H1 (cell line): ENCODE measurements around the gene PPP1R1C. TPM values are rescaled to one million over a fixed set of nuclear protein-coding genes. Genes with fewer than 3 reads are reported as not detected.

Experiments used
- CTCF ChIA-PET: fragments of 300-600 bp; sonication (Branson Sonifier 250); formaldehyde crosslinking; loops from one replicate; lab custom pipeline; 2021; ENCODE audit not compliant: partially characterized antibody; lab: Charles Lee
- POLR2A ChIA-PET: fragments of 300-600 bp; sonication (Branson Sonifier 250); formaldehyde crosslinking; loops from one replicate; lab custom pipeline; 2021; ENCODE audit warnings: inconsistent platforms; ENCODE audit not compliant: partially characterized antibody; lab: Charles Lee
- DNase-seq, 2 experiments: peaks; one replicate each; pipeline versions ENCODE4 v3.0.0 to v3.0.0-alpha.2; 2010 to 2022; ENCODE audit warnings: low spot score in 2 of 2, low read depth in 1 of 2, mixed read lengths in 1 of 2
- FAIRE-seq: peaks from 2 replicates; lab custom pipeline; 2011; peaks lifted over from hg19 to GRCh38; lab: Jason Lieb, UNC
- H2AFZ ChIP-seq: 2 replicates; pipeline ENCODE4 v1.8.1; 2012; ENCODE audit warnings: low read length, inconsistent platforms
- H2AK5ac ChIP-seq: 2 replicates; pipeline ENCODE4 v1.6.1; 2013; ENCODE audit warnings: low read depth, low read length
- H2BK120ac ChIP-seq: replicated peaks from 2 replicates; pipeline ENCODE3; 2013; ENCODE audit warnings: low read depth, low read length, inconsistent platforms
- H2BK12ac ChIP-seq: 2 replicates; pipeline ENCODE4 v1.6.1; 2013; ENCODE audit warnings: low read depth, low read length
- H2BK15ac ChIP-seq: 2 replicates; pipeline ENCODE4 v1.6.1; 2013; ENCODE audit warnings: low read length
- H2BK20ac ChIP-seq: 2 replicates; pipeline ENCODE4 v1.6.1; 2013; ENCODE audit warnings: low read length
- H2BK5ac ChIP-seq: 2 replicates; pipeline ENCODE4 v1.6.1; 2013; ENCODE audit warnings: low read depth, low read length
- H3K14ac ChIP-seq: 2 replicates; pipeline ENCODE4 v1.6.1; 2013; ENCODE audit warnings: inconsistent platforms; ENCODE audit not compliant: insufficient read length
- H3K18ac ChIP-seq: 2 replicates; pipeline ENCODE4 v1.6.1; 2013; ENCODE audit warnings: low read length; ENCODE audit errors: extremely low read depth
- H3K23ac ChIP-seq: 2 replicates; pipeline ENCODE4 v1.6.1; 2013; ENCODE audit warnings: inconsistent platforms; ENCODE audit not compliant: insufficient read length
- H3K23me2 ChIP-seq: 2 replicates; pipeline ENCODE4 v1.6.1; 2013; ENCODE audit warnings: low read depth, low read length
- H3K27ac ChIP-seq: 2 replicates; pipeline ENCODE4 v1.6.1; 2011; ENCODE audit warnings: low read depth, low read length, inconsistent platforms
- H3K27me3 ChIP-seq, 4 experiments: replicated peaks in 1 of 4; 1 replicate in 1 of 4; 2 replicates in 3 of 4; pipeline versions ENCODE4 v1.6.1 to v1.8.1; 2011 to 2013; ENCODE audit warnings: low read length in 3 of 4, mild to moderate bottlenecking in 3 of 4, inconsistent platforms in 2 of 4, mixed read lengths in 2 of 4, moderate library complexity in 1 of 4; ENCODE audit not compliant: control insufficient read depth in 3 of 4, insufficient read depth in 3 of 4; ENCODE audit errors: extremely low read depth in 1 of 4
- H3K36me3 ChIP-seq, 4 experiments: 2 replicates each; pipeline versions ENCODE4 v1.6.1 to v1.8.1; 2011 to 2013; ENCODE audit warnings: mild to moderate bottlenecking in 4 of 4, low read length in 3 of 4, moderate library complexity in 2 of 4, control low read depth in 1 of 4, inconsistent platforms in 1 of 4; ENCODE audit not compliant: insufficient read depth in 4 of 4, control insufficient read depth in 2 of 4
- H3K4ac ChIP-seq: replicated peaks from 2 replicates; pipeline ENCODE3; 2013; ENCODE audit warnings: low read length, low read depth, mixed read lengths, inconsistent platforms; ENCODE audit not compliant: insufficient read length
- H3K4me1 ChIP-seq, 4 experiments: replicated peaks in 1 of 4; 1 replicate in 1 of 4; 2 replicates in 3 of 4; pipeline versions ENCODE4 v1.6.1 to v1.8.1; 2011 to 2013; ENCODE audit warnings: low read length in 3 of 4, inconsistent platforms in 2 of 4, mixed read lengths in 1 of 4; ENCODE audit not compliant: insufficient read depth in 4 of 4, control insufficient read depth in 3 of 4
- H3K4me2 ChIP-seq, 2 experiments: 2 replicates each; pipeline versions ENCODE4 v1.6.1 to v1.8.1; 2011 to 2013; ENCODE audit warnings: low read depth in 2 of 2, low read length in 2 of 2, control low read depth in 1 of 2, inconsistent platforms in 1 of 2, mild to moderate bottlenecking in 1 of 2; ENCODE audit not compliant: insufficient read depth in 1 of 2
- H3K4me3 ChIP-seq, 4 experiments: fragments of 200-600, 300-600 bp in 1 of 4; sonication (generic), shearing (Covaris generic), sonication (Bioruptor Twin) in 1 of 4; 2 replicates each; pipeline versions ENCODE4 v1.5.1 to v1.8.1; 2011 to 2016; ENCODE audit warnings: low read length in 4 of 4, low read depth in 3 of 4, control low read depth in 2 of 4, inconsistent platforms in 2 of 4, mild to moderate bottlenecking in 2 of 4, mixed read lengths in 1 of 4, moderate library complexity in 1 of 4; ENCODE audit not compliant: insufficient read depth in 2 of 4; ENCODE audit errors: extremely low read depth in 1 of 4
- H3K56ac ChIP-seq: replicated peaks from 2 replicates; pipeline ENCODE3; 2013; ENCODE audit warnings: low read depth, mild to moderate bottlenecking, mixed read lengths, low read length, inconsistent platforms; ENCODE audit not compliant: insufficient read length
- H3K79me1 ChIP-seq: 2 replicates; pipeline ENCODE4 v1.6.1; 2013; ENCODE audit warnings: low read depth, low read length, control low read depth
- H3K79me2 ChIP-seq, 2 experiments: 2 replicates each; pipeline versions ENCODE4 v1.6.1 to v1.8.1; 2012 to 2013; ENCODE audit warnings: low read length in 2 of 2, mild to moderate bottlenecking in 2 of 2, inconsistent platforms in 1 of 2; ENCODE audit not compliant: insufficient read depth in 2 of 2, control insufficient read depth in 1 of 2
- H3K9ac ChIP-seq, 4 experiments: replicated peaks in 1 of 4; 1 replicate in 1 of 4; 2 replicates in 3 of 4; pipeline versions ENCODE4 v1.6.1 to v1.8.1; 2011 to 2013; ENCODE audit warnings: low read depth in 3 of 4, low read length in 3 of 4, control low read depth in 2 of 4, mild to moderate bottlenecking in 2 of 4, moderate library complexity in 2 of 4, inconsistent platforms in 1 of 4; ENCODE audit errors: extremely low read depth in 1 of 4
- H3K9me3 ChIP-seq, 2 experiments: 2 replicates each; pipeline versions ENCODE4 v1.6.1 to v1.8.1; 2012 to 2013; ENCODE audit warnings: mild to moderate bottlenecking in 2 of 2, moderate library complexity in 2 of 2, control low read depth in 1 of 2, inconsistent platforms in 1 of 2, low read depth in 1 of 2, low read length in 1 of 2, mixed read lengths in 1 of 2; ENCODE audit not compliant: insufficient read depth in 2 of 2
- H4K20me1 ChIP-seq, 2 experiments: replicated peaks in 1 of 2; 2 replicates each; pipeline versions ENCODE3 to v1.8.1; 2011 to 2013; ENCODE audit warnings: inconsistent platforms in 2 of 2, low read length in 2 of 2, mild to moderate bottlenecking in 1 of 2; ENCODE audit not compliant: insufficient read depth in 2 of 2, control insufficient read depth in 1 of 2
- H4K5ac ChIP-seq: 2 replicates; pipeline ENCODE4 v1.6.1; 2013; ENCODE audit warnings: low read length, low read depth, mixed read lengths, inconsistent platforms; ENCODE audit not compliant: insufficient read length
- H4K8ac ChIP-seq: 2 replicates; pipeline ENCODE4 v1.8.0; 2013; ENCODE audit warnings: mild to moderate bottlenecking, moderate library complexity, low read length, inconsistent platforms; ENCODE audit not compliant: insufficient read depth; ENCODE audit errors: extremely low read depth
- H4K91ac ChIP-seq: replicated peaks from 2 replicates; pipeline ENCODE3; 2013; ENCODE audit warnings: low read length, mixed read lengths, inconsistent platforms; ENCODE audit not compliant: insufficient read length
- CBX5 ChIP-seq: fragments of 300-800, 300-1000 bp; sonication (generic); IDR thresholded peaks from 2 replicates; pipeline ENCODE4 v1.7.1; 2016; ENCODE audit warnings: antibody characterized with exemption, low read length, low read depth
- GTF2F1 ChIP-seq: IDR thresholded peaks from 2 replicates; pipeline ENCODE4 v1.6.1; 2012; ENCODE audit warnings: low read depth, low read length, improper control_type of control experiment, borderline replicate concordance
- JUND ChIP-seq: IDR thresholded peaks from 2 replicates; pipeline ENCODE4 v1.6.1; 2011; ENCODE audit warnings: mild to moderate bottlenecking, improper control_type of control experiment, low read length
- NANOG ChIP-seq: IDR thresholded peaks from 2 replicates; pipeline ENCODE4 v1.6.1; 2011; ENCODE audit warnings: low read length, low read depth, mild to moderate bottlenecking, inconsistent platforms; ENCODE audit not compliant: insufficient read depth, poor library complexity, severe bottlenecking
- POLR2A ChIP-seq, 2 experiments: IDR thresholded peaks; 1 replicate in 1 of 2; 2 replicates in 1 of 2; pipeline ENCODE4 v1.6.1; 2011; ENCODE audit warnings: low read depth in 2 of 2, low read length in 2 of 2, mild to moderate bottlenecking in 2 of 2; ENCODE audit errors: control extremely low read depth in 1 of 2
- RAD21 ChIP-seq, 2 experiments: IDR thresholded peaks in 1 of 2; conservative IDR thresholded peaks in 1 of 2; 2 replicates each; pipeline ENCODE4 v1.6.1; 2011; ENCODE audit warnings: low read depth in 2 of 2, low read length in 2 of 2, improper control_type of control experiment in 1 of 2, inconsistent platforms in 1 of 2, mild to moderate bottlenecking in 1 of 2, moderate library complexity in 1 of 2
- RBBP5 ChIP-seq: IDR thresholded peaks from 2 replicates; pipeline ENCODE4 v1.7.1; 2012; ENCODE audit warnings: low read depth, mild to moderate bottlenecking, inconsistent platforms, low read length, moderate library complexity, borderline replicate concordance
- SIX5 ChIP-seq: IDR thresholded peaks from 2 replicates; pipeline ENCODE4 v1.6.1; 2011; ENCODE audit warnings: mild to moderate bottlenecking, low read depth, low read length
- SP2 ChIP-seq: IDR thresholded peaks from 2 replicates; pipeline ENCODE4 v1.6.1; 2012; ENCODE audit warnings: mild to moderate bottlenecking, low read length, inconsistent platforms
- SRF ChIP-seq: IDR thresholded peaks from 2 replicates; pipeline ENCODE4 v1.6.1; 2011; ENCODE audit warnings: mild to moderate bottlenecking, low read depth, low read length, moderate library complexity
- YY1 ChIP-seq: IDR thresholded peaks from 2 replicates; pipeline ENCODE4 v1.6.1; 2011; ENCODE audit warnings: low read depth, mild to moderate bottlenecking, low read length
- ZNF274 ChIP-seq: IDR thresholded peaks from 2 replicates; pipeline ENCODE4 v1.7.0; 2012; ENCODE audit warnings: low read length, borderline replicate concordance; ENCODE audit errors: extremely low read depth
- WGBS, 2 experiments: shearing (Covaris generic) in 1 of 2; methylation state at CpG; one replicate each; pipeline versions ENCODE4 v1.1.6 to v1.1.7; 2013 to 2015; ENCODE audit warnings: low lambda C conversion rate in 2 of 2, mixed read lengths in 2 of 2, inconsistent platforms in 1 of 2, low coverage in 1 of 2, missing lambda C conversion rate in 1 of 2; ENCODE audit not compliant: insufficient replicate concordance in 2 of 2, insufficient coverage in 1 of 2, insufficient read length in 1 of 2; ENCODE audit errors: extremely low coverage in 1 of 2, missing lambda C conversion rate in 1 of 2; 5-methylcytosine and 5-hydroxymethylcytosine counted together
- polyA plus RNA-seq, 7 experiments: library from polyadenylated mRNA; depleted of rRNA in 3 of 7; stranded (reverse) in 5 of 7; unstranded in 2 of 7; fragments of >200 nt in 5 of 7; fragments of 200-250 nt in 2 of 7; gene quantifications; 1 replicate in 5 of 7; 2 replicates in 1 of 7; 4 replicates in 1 of 7; pipeline versions ENCODE4 v1.2.1 to v1.2.3, GENCODE V29; 2011 to 2013; ENCODE audit warnings: missing spikeins in 2 of 7, mixed read lengths in 2 of 7
- total RNA-seq: library from RNA; stranded (reverse); fragmentation: NEBNext Ultra II Directional; extraction: Animal tissue kit (Norgen Biotek cat#: 25700); gene quantifications from 2 replicates; pipeline ENCODE4 v1.2.1, GENCODE V29; 2021
- TF ChIP-seq, protein P1 (sequence below): IDR thresholded peaks from 2 replicates; pipeline ENCODE4 v1.6.1; 2012; ENCODE audit warnings: low read length, inconsistent platforms

Gene PPP1R1C
- total and polyA plus RNA-seq, 2 of the 8 experiments (the other 6 are each of a cell fraction or from before 2014, with no cell fraction given): 1.3 to 5.3 TPM

DNA sequence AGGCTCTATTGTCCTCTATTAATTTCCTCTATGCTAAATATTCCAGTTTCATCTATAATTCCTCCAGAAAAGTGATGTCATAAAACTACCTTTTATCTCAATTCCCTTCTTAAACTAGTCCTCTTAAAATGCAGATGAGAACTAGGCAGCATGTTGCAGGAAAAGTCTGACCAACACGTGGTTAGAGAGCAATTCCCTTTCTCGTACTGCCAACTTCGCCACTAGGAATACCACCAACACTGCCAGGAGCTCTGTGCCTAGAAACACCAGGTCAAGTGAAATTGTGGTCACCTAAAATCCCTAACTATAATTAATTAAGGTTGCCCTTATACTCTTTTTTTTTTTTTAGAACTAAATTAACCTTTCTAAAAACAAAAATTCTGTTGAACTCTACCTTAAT is 127.7 kb downstream of the PPP1R1C start:
- CTCF ChIA-PET: interaction anchor here (1.8 kb wide), 1 partner anchor 15 kb away, joined by 5 read pairs; no protein-coding TSS in a partner anchor
- no peak overlapping the region for H2AK5ac ChIP-seq
- DNase-seq: no peak
- no peaks in the 10 kb centered on the region for H3K9me3 ChIP-seq
- H2BK20ac ChIP-seq: no peak overlapping the region
- H3K79me2 ChIP-seq: no peaks in the 10 kb centered on the region
- H3K56ac ChIP-seq: no peak overlapping the region
- no peak overlapping the region for H3K23ac ChIP-seq
- H3K4ac ChIP-seq: no peak overlapping the region
- no peak overlapping the region for H4K8ac ChIP-seq
- peaks cover 0 to 4% (median 0%) of the 10 kb centered on the region in 4 experiments; a peak in 1 of 7 replicates for H3K4me1 ChIP-seq
- no peaks in the 10 kb centered on the region; the same call in 1 of the 2 replicates for H3K23me2 ChIP-seq
- no peaks in the 10 kb centered on the region for H3K36me3 ChIP-seq
- H2BK120ac ChIP-seq: no peak overlapping the region
- WGBS, 2 experiments: 68% methylated on average over 3 of the region's 3 CpGs; no CpG with 5 or more reads in 1 of the 2 experiments
- H2BK15ac ChIP-seq: no peak overlapping the region
- H4K5ac ChIP-seq: no peak overlapping the region
- H3K18ac ChIP-seq: no peak overlapping the region
- H3K27ac ChIP-seq: no peak overlapping the region
- no peak overlapping the region for H3K14ac ChIP-seq
- TF ChIP-seq RAD21 (IDR thresholded peaks at IDR 0.05 in 1 of 2, conservative IDR thresholded peaks at IDR 0.05 in 1 of 2; ENCODE audit: low read depth in 2 of 2, low read length in 2 of 2) (no peak), YY1 (no peak), JUND (no peak), GTF2F1 (no peak), CBX5 (no peak), SIX5 (no peak), SP2 (no peak), RBBP5 (no peak), NANOG (no peak), ZNF274 (no peak), SRF (no peak), POLR2A (IDR thresholded peaks at IDR 0.05; ENCODE audit: control extremely low read depth in 1 of 2, low read depth in 2 of 2, low read length in 2 of 2) (no peak)
- TF ChIP-seq, protein P1, sequence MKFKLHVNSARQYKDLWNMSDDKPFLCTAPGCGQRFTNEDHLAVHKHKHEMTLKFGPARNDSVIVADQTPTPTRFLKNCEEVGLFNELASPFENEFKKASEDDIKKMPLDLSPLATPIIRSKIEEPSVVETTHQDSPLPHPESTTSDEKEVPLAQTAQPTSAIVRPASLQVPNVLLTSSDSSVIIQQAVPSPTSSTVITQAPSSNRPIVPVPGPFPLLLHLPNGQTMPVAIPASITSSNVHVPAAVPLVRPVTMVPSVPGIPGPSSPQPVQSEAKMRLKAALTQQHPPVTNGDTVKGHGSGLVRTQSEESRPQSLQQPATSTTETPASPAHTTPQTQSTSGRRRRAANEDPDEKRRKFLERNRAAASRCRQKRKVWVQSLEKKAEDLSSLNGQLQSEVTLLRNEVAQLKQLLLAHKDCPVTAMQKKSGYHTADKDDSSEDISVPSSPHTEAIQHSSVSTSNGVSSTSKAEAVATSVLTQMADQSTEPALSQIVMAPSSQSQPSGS: no peak
- no peak overlapping the region for H4K91ac ChIP-seq
- H2BK12ac ChIP-seq: no peak overlapping the region
- no peak for FAIRE-seq
- H3K79me1 ChIP-seq: no peaks in the 10 kb centered on the region
- H3K4me2 ChIP-seq: no peak overlapping the region
- POLR2A ChIA-PET: no interaction called here
- H3K9ac ChIP-seq: no peak overlapping the region
- H4K20me1 ChIP-seq: no peaks in the 10 kb centered on the region
- H2BK5ac ChIP-seq: no peak overlapping the region
- no peaks in the 10 kb centered on the region for H3K27me3 ChIP-seq
- no peak overlapping the region for H2AFZ ChIP-seq
- H3K4me3 ChIP-seq: no peak overlapping the region
